HuH-7.5 (cell line): ENCODE results near the gene RNF41.

Experiments used
- DNase-seq: peaks from one replicate; pipeline ENCODE4 v3.0.0; 2011; ENCODE audit warnings: low spot score

RNF41 gene

DNA sequence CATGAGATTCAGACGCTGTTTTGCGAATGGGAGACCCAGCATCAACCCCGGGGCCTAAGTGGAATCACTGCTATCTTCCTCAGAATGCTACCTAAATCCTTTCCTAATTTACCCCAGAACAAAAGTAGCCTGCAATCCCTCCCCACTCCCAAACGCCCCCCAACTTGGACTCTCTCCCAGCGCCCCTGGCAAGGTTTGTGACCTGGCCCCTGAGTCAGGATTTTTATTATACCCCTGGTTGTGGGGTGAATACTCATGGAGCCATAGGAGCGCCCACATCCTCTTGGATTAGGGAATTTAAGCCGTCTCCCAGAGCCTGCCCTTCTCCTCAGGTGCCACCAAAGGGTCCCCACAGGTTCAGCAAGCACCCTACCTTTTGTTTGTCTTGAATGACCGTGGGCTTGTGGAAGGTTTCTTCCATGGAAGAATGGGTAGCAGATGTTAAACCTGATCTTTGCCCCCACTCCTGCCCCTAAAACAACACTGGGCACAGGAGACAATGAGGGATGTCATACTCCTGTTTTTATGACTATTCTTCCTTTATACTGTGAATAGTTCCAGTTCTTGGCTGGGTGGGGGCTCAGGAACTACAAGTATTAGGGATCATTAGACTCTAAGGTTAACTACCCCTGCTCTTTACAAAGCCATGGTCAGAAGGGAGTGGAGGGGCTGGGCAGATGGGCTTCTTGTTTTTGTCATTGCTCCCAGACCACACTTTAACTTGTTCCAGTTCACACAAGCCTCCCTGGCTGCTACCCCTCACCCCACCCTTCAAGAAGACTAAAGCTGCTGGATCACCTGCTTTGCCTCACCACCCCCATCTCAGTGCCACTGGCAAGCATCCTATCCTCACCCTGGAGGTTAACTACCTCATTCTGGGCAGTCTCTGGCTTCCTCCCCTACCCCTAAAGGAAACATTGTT lies 68.7 kb downstream of the RNF41 start:
- no peak for DNase-seq
